Stimulated activated CD4-positive, alpha-beta T cell treated with anti-CD3 and anti-CD28 coated beads, TNF-alpha, amount 100 ng/mL, for 24 hours (primary cell): ENCODE results near the gene ASXL2.
"Not testable (repeated sequence)": the region's sequence is repeated elsewhere in the genome, so short reads cannot be mapped to it uniquely, and the experiment has no call there.

Source experiments
- DNase-seq, 3 experiments: peaks; one replicate each; pipeline ENCODE4 v3.0.0-alpha.2; 2020; ENCODE audit warnings: low read depth in 3 of 3

The ASXL2 gene

GRCh38 chr2:25878361-25879132 lies at the start of gene ASXL2:
TSS of gene ASXL2 (minus strand) at chr2:25878487. CDS start at chr2:25878222, 265 bp downstream.
- DNase-seq: peak; percentile 91 to 97 (median 93)

DNA sequence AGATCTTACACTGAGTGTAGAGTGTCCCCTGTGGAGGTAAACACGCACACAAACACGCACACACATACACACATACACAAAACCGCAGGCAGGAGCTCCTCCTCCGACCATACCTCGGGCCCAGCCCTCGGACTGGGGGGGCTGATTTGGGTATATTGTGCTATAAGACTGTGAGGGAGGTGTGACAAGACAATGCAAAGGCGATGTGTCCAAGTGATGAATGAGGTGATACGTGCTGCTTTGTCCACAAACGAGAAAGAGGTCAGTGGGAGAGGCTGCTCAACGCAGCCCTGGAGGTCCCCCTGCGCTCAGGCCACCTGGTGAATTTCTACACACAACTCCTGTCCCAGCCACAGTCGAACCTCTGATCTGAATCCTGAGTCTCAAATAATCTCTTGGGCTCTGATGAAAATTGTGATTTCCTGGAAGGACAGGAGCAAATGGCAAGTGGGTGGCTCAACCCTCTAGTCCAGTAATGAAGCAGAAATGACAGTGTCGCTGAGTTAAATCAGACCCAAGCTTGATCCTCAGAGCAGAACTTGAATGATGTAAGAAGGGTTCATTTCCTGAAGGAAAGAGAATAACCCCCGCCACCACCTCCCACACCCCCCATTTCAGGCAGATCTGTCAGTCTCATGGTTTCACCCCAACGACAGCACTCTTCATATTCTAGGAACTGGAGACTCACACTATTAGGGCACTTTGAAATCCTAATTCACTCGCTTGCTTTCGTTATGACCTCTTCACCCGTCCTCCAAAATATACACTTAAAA lies 48.9 kb upstream of the ASXL2 start:
- DNase-seq: no peak

DNA sequence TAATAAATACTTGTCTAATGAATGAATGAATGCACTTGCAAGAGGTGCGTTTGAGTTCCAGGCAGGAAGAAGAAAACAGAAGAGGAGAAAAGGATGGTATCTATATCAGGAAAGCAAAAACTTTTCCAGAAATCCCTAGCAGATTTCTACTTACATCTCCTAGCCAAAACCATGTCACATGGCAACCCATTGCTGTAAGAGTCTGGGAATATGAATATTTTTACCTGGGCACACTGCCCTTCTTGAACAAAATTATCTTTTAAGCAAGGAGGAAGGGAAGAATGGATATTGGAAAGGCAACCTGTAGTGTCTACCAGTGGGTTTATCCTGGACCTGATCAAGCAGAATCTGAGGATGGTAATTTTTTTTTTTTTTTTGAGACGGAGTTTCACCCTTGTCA lies 44.2 kb upstream of the ASXL2 start:
- no peak for DNase-seq

DNA sequence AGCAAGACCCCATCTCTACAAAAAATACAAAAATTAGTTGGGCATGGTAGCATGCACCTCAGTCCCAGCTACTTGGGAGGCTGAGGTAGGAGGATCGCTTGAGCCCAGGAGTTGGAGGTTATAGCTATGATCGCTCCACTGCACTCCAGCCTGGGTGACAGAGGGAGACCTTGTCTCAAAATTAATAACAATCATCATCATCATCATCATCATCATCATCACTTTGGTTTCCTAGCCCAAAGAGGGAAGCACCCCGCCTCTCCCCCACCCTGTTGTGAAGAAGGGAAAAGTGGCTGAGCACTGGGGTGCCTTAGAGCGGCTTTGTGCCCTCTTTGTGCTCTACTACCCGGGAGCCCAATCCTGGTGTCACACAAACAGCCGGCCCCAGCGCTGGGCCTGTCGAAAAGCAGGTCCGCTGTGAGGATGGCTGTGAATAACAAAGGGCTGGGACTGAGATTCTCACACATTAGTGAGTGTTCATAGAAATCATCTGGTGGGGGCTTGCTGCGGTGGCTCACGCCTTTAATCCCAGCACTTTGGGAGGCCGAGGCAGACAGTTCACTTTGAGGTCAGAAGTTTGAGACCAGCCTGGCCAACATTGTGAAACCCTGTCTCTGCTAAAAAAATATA lies 42.6 kb upstream of the ASXL2 start:
- no peak for DNase-seq

- no peak for DNase-seq
These were observed 42.0 kb upstream of the ASXL2 start for GRCh38 chr2:25920336-25920735.

GRCh38 chr2:25917832-25918231 lies 39.5 kb upstream of the ASXL2 start:
- DNase-seq: no peak

- DNase-seq: not testable (repeated sequence)
These were observed 39.1 kb upstream of the ASXL2 start for GRCh38 chr2:25917411-25917810.

DNA sequence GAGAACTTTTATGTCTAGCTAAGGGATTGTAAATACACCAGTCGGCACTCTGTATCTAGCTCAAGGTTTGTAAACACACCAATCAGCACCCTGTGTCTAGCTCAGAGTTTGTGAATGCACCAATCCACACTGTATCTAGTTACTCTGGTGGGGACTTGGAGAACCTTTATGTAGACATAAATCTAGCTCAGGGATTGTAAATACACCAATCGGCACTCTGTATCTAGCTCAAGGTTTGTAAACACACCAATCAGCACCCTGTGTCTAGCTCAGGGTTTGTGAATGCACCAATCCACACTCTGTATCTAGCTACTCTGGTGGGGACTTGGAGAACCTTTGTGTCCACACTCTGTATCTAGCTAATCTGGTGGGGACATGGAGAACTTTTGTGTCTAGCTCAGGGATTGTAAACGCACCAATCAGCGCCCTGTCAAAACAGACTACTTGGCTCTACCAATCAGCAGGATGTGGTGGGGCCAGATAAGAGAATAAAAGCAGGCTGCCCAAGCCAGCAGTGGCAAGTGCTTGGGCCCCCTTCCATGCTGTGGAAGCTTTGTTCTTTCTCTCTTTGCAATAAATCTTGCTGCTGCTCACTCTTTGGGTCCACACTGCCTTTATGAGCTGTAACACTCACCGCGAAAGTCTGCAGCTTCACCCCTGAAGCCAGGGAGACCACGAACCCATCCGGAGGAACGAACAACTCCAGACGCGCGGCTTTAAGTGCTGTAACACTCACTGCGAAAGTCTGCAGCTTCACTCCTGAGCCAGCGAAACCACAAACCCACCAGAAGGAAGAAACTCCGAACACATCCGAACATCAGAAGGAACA lies 37.9 kb upstream of the ASXL2 start:
- peak; percentile 10 to 37 (median 11) for DNase-seq

DNA sequence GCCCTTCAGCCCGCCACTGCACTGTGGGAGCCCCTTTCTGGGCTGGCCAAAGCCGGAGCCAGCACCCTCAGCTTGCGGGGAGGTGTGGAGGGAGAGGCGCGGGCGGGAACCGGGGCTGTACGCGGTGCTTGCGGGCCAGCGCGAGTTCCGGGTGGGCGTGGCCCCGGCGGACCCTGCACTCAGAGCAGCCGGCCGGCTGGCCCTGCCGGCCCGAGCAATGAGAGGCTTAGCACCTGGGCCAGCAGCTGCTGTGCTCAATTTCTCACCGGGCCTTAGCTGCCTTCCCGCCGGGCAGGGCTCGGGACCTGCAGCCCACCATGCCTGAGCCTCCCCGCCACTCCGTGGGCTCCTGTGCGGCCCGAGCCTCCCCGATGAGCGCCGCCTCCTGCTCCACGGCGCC lies 37.1 kb upstream of the ASXL2 start:
- not testable (repeated sequence) for DNase-seq

DNA sequence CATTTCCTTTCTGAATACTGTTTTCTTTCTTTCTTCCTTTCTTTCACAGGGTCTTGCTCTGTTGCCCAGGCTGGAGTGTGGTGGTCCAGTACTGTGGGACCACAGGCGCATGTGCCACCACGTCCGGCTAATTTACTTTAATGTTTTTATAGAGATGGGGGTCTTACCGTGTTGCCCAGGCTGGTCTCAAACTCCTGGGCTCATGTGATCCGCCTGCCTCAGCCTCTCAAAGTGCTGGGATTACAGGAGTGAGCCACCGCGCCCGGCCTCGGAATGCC lies 35.3 kb upstream of the ASXL2 start:
- not testable (repeated sequence) for DNase-seq

- DNase-seq: no peak
These were observed 34.8 kb upstream of the ASXL2 start for GRCh38 chr2:25912851-25913695.

DNA sequence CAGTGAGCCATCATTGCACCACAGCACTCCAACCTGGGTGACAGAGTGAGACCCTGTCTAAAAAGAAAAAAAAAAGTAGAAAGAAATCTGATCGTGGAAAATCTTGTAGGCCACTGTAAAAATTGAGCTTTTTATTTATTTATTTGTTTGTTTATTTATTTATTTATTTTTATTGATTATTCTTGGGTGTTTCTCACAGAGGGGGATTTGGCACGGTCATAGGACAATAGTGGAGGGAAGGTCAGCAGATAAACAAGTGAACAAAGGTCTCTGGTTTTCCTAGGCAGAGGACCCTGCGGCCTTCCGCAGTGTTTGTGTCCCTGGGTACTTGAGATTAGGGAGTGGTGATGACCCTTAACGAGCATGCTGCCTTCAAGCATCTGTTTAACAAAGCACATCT lies 31.3 kb upstream of the ASXL2 start:
- not testable (repeated sequence) for DNase-seq

DNA sequence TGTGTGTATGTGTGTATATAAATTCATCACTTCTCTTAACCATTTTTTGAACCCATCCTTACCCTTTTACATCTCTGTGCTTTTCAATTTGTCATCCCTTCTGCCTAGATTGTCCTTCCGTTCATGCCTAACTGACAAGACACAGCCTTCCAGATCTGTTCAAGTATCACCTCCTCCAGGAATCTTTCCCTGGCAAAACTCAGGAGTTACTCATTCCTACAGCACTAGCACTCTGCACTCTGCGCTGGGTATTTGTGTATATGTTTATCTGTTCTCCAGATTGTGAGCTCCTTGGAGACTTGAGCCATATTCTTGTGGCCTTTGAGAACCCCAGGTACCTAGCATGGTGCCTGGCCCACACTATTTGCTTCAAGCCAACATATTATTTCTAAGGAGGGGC lies 26.8 kb upstream of the ASXL2 start:
- DNase-seq: no peak

GRCh38 chr2:25903216-25903776 lies 25.0 kb upstream of the ASXL2 start:
- no peak for DNase-seq

GRCh38 chr2:25899404-25899970 lies 21.2 kb upstream of the ASXL2 start:
- no peak for DNase-seq

GRCh38 chr2:25897506-25897905 lies 19.2 kb upstream of the ASXL2 start:
- DNase-seq: no peak

DNA sequence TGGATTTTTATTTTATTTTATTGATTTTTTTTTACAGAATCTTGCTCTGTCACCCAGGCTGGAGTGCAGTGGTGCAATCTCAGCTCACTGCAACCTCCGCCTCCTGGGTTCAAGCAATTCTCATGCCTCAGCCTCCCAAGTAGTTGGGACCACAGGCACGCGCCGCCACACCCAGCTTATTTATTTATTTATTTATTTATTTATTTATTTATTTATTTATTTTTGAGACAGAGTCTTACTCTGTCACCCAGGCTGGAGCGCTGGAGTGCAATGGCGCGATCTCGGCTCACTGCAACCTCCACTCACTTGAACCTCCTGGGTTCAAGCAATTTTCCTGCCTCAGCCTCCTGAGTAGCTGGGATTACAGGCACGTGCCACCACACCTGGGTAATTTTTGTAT lies 18.0 kb upstream of the ASXL2 start:
- not testable (repeated sequence) for DNase-seq

DNA sequence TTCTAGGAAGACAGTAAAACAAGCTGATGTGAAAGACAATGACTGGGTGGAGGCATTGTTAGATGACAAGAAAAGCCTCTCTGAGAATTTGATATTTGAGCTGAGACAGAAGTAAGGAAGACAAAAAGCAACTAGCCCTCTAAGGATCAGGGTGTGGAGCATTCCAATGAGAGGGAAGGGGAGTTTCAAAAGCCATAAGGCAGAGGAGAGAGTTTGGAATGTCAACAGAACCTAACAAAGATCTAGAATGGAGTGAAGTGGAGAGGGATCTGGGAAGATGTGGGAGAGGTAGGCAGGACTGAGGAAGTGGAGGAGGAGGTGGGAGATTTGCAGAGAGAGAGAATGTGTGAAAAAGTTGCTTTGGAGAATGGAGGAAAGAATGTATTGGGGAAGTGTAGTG lies 17.3 kb upstream of the ASXL2 start:
- no peak for DNase-seq

DNA sequence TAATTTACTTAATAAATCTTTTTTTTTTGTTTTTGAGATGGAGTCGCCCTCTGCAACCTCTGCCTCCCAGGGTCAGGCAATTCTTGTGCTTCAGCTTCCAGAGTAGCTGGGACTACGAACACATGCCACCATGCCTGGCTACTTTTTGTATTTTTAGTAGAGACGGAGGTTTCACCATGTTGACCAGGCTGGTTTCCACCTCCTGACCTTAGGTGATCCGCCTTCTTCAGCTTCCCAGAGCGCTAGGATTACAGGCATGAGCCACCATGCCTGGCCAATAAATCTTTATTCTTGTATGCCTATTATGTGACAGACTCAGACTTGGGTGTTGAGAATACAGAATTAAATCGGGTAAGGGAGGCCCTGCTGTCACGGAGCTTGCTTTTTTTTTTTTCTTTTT lies 16.7 kb upstream of the ASXL2 start:
- no peak for DNase-seq

DNA sequence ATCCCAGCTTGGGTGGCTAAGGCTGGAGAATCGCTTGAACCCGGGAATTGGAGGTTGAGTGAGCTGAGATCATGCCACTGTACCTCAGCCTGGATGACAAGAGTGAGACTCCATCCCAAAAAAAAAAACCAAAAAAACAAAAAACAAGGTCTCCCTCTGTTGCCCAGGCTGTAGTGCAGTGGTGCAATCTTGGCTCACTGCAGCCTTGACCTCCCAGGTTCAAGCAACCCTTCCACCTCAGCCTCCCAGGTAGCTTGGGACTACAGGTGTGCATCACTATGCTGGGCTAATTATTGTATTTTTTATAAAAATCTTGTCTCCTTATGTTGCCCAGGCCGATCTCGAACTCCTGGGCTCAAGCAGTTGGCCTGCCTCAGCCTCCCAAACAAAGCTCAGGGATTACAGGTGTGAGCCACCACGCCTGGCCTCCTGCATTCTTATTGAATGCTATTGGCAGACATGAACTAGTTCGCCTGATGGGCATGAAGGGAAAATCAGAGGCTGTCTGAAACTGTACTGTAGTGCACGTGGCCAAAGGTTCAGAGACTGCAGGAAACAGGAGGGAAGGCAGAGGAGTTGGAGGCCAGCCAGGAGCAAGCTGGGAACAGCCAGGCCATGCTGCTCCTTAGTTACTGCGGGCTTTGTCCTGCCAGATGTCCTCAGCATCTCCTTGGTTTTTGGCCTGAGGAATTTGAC lies 16.0 kb upstream of the ASXL2 start:
- DNase-seq: no peak
